ENCODE measurements around the gene PIP4K2A. TPM values are rescaled to one million over a fixed set of nuclear protein-coding genes. Genes with fewer than 3 reads are reported as not detected.

The PIP4K2A gene
- total RNA-seq, 1 donor from 2014 or later, result 67.6 TPM

DNA sequence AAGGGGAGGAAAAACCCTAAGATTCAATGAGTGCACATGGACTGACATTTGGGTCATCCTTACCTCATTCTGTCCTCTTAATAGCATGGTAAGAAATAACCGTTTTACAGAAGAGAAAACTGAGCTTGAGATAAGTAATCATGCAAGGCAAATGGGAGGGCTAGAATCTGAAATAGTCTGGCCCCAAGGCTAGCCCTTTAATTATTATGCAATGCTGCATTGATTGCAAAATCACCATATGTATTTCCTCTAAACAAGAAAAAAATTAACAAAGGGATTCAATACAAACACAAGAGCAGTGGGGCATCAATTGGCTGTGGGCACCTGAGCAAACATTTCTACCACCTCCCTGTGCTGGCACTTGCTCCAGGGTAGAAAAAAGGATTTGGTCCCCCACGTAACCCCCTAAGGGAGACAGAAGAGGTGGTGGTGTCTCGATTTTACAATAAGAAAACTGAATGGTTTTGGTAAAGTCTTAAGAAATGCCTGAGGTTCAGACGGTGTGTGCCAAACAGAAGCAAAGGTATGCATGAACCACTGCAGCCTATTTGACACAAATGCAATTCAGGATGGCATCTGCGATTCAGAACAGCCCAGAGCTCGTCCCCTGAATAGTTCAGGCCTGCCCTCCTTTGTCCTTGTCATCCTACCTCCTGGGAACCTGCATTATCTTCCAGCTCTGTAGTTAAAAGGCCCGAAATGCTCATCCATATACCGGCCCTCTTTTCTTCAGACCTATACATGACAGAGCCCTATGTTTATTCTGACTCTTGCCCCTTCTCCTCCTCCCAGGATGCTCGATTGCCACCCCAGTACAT, 23.6 kb downstream of the PIP4K2A start:
- Histone ChIP-seq H3K27ac (no peak overlapping the region), H3K36me3 (no peaks in the 10 kb centered on the region), H3K9me3 (no peaks in the 10 kb centered on the region), H3K4me3 (no peak overlapping the region), H3K27me3 (ENCODE audit: low read depth) (no peaks in the 10 kb centered on the region), H3K4me1 (peaks cover 33% of the 10 kb centered on the region)
- TF ChIP-seq CTCF (IDR thresholded peaks at IDR 0.05), result no peak
- ATAC-seq (peak; percentile 32 to 54), DNase-seq (no peak)
- intact Hi-C loops (cut with DNase I), result no loop called here

DNA sequence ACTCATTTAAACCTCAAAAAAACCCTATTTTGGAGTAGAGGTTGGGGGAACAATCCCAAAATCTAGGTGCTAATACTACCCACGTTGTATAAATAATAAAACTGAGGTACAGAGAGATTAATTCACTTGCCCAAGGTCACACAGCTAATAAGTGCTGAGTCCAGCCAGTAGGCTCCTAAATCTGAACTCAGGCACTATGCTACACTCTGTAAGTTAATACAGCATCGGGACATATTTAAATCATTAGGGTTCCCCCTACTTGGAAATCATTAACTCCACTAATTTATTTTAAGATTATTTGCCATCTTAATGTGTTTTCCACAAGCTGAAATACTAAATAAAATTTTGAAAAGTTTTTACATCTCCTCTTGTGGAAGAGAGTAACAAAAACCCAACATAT, 24.2 kb downstream of the PIP4K2A start:
- no peak for TF ChIP-seq CTCF (IDR thresholded peaks at IDR 0.05)
- Histone ChIP-seq H3K9me3 (no peaks in the 10 kb centered on the region), H3K36me3 (no peaks in the 10 kb centered on the region), H3K4me1 (peaks cover 37% of the 10 kb centered on the region), H3K27ac (no peak overlapping the region), H3K4me3 (no peak overlapping the region), H3K27me3 (ENCODE audit: low read depth) (no peaks in the 10 kb centered on the region)
- DNase-seq, result no peak
- ATAC-seq, result no peak
- intact Hi-C loops (cut with DNase I), result no loop called here

DNA sequence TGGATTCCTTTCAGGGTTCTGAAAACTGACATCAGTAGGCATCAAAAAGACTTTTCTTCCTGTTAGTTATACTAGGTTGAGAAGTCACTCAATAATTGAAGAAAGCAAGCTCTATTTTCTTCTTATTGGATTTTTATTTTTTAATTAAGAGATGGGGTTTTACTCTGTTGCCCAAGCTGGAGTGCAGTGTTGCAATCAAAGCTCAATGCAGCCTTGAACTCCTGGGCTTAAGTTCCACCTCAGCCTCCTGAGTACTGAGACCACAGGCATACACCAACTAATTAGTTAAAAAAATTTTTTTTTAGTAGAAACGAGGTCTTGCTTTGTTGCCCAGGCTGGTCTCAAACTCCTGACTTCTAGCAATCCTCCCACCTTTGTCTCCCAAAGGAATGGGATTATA, 28.0 kb downstream of the PIP4K2A start:
- DNase-seq (no peak), ATAC-seq (no peak)
- no peak overlapping the region for H3K4me3 ChIP-seq
- H3K36me3 ChIP-seq, result no peaks in the 10 kb centered on the region
- intact Hi-C loops (cut with DNase I), result no loop called here
- H3K27me3 ChIP-seq (ENCODE audit: low read depth), result no peaks in the 10 kb centered on the region
- peaks cover 72% of the 10 kb centered on the region for H3K4me1 ChIP-seq
- H3K27ac ChIP-seq, result no peak overlapping the region
- no peak for TF ChIP-seq CTCF (IDR thresholded peaks at IDR 0.05)
- H3K9me3 ChIP-seq, result no peaks in the 10 kb centered on the region

- intact Hi-C loops (cut with DNase I), result no loop called here
- Histone ChIP-seq H3K4me3 (no peak overlapping the region), H3K4me1 (peaks cover 74% of the 10 kb centered on the region), H3K27me3 (ENCODE audit: low read depth) (no peaks in the 10 kb centered on the region), H3K27ac (no peak overlapping the region), H3K36me3 (no peaks in the 10 kb centered on the region), H3K9me3 (no peaks in the 10 kb centered on the region)
- no peak for ATAC-seq
- DNase-seq, result no peak
- no peak for TF ChIP-seq CTCF (IDR thresholded peaks at IDR 0.05)
These were observed 28.5 kb downstream of the PIP4K2A start for GRCh38 chr10:22685926-22686325.

DNA sequence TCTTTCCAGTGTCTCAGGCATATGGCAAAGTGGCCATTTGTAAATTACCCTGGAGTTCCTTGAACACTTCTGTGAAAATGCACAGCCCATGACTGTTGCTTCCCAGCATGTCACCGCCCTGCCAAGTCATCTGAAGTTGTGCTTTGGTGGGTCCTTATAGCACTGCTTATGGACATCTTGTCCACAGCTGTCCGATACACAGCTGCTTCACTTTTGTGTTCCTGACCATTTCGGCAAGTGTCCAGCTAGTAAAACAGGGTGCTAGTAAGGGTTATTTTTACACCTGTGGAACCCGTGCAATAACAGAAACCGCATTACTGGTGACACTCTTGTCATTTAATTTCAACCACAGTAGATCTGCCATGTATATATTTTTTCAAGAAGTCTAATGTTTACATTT, 29.7 kb downstream of the PIP4K2A start:
- ATAC-seq (no peak), DNase-seq (no peak)
- H3K27ac ChIP-seq, result no peak overlapping the region
- TF ChIP-seq CTCF (IDR thresholded peaks at IDR 0.05), result no peak
- no peak overlapping the region for H3K4me3 ChIP-seq
- H3K36me3 ChIP-seq, result no peaks in the 10 kb centered on the region
- peaks cover 62% of the 10 kb centered on the region for H3K4me1 ChIP-seq
- no peaks in the 10 kb centered on the region for H3K27me3 ChIP-seq (ENCODE audit: low read depth)
- H3K9me3 ChIP-seq, result no peaks in the 10 kb centered on the region
- intact Hi-C loops (cut with DNase I), result no loop called here

Measured in lower lobe of right lung (tissue), 2 donors.